WI38 (cell line): Measurements from ENCODE around the gene PCDH1.

Source experiments
- H3K4me3 ChIP-seq: 2 replicates; pipeline ENCODE4 v1.5.1; 2011; ENCODE audit warnings: low read depth, mild to moderate bottlenecking, control low read depth, low read length
- CTCF ChIP-seq: IDR thresholded peaks from 2 replicates; pipeline ENCODE4 v1.5.1; 2012; ENCODE audit warnings: low read depth, mild to moderate bottlenecking, control low read depth, low read length

Gene PCDH1

GRCh38 chr5:141851195-141851874, 26.9 kb downstream of the PCDH1 start:
- no peak overlapping the region for H3K4me3 ChIP-seq
- no peak for TF ChIP-seq CTCF

- peak overlapping the region; percentile 30 for H3K4me3 ChIP-seq
- TF ChIP-seq CTCF = no peak
These were observed 27.4 kb downstream of the PCDH1 start for GRCh38 chr5:141850786-141851185.

GRCh38 chr5:141850244-141850768, 27.9 kb downstream of the PCDH1 start:
- TF ChIP-seq CTCF = no peak
- peak overlapping the region; percentile 76 for H3K4me3 ChIP-seq

GRCh38 chr5:141849415-141850243, 28.6 kb downstream of the PCDH1 start:
- TF ChIP-seq CTCF = no peak
- peak overlapping the region; percentile 76 for H3K4me3 ChIP-seq

- peak overlapping the region; percentile 76 for H3K4me3 ChIP-seq
- no peak for TF ChIP-seq CTCF
These were observed 29.3 kb downstream of the PCDH1 start for GRCh38 chr5:141848744-141849414.

- no peak overlapping the region for H3K4me3 ChIP-seq
These were observed 32.2 kb downstream of the PCDH1 start for GRCh38 chr5:141846031-141846430.

More at GRCh38 chr5:141846031-141846430, 32.2 kb downstream of the PCDH1 start:
- no peak for TF ChIP-seq CTCF
